H1 (cell line): ENCODE data around the gene C4orf33. TPM values are rescaled to one million over a fixed set of nuclear protein-coding genes. Genes with fewer than 3 reads are reported as not detected.

Source experiments
- CTCF ChIA-PET: fragments of 300-600 bp; sonication (Branson Sonifier 250); formaldehyde crosslinking; loops from one replicate; lab custom pipeline; 2021; ENCODE audit not compliant: partially characterized antibody; lab: Charles Lee
- POLR2A ChIA-PET: fragments of 300-600 bp; sonication (Branson Sonifier 250); formaldehyde crosslinking; loops from one replicate; lab custom pipeline; 2021; ENCODE audit warnings: inconsistent platforms; ENCODE audit not compliant: partially characterized antibody; lab: Charles Lee
- DNase-seq, 2 experiments: peaks; one replicate each; pipeline versions ENCODE4 v3.0.0 to v3.0.0-alpha.2; 2010 to 2022; ENCODE audit warnings: low spot score in 2 of 2, low read depth in 1 of 2, mixed read lengths in 1 of 2
- FAIRE-seq: peaks from 2 replicates; lab custom pipeline; 2011; peaks lifted over from hg19 to GRCh38; lab: Jason Lieb, UNC
- H2AFZ ChIP-seq: 2 replicates; pipeline ENCODE4 v1.8.1; 2012; ENCODE audit warnings: low read length, inconsistent platforms
- H2AK5ac ChIP-seq: 2 replicates; pipeline ENCODE4 v1.6.1; 2013; ENCODE audit warnings: low read depth, low read length
- H2BK120ac ChIP-seq: replicated peaks from 2 replicates; pipeline ENCODE3; 2013; ENCODE audit warnings: low read depth, low read length, inconsistent platforms
- H2BK12ac ChIP-seq: 2 replicates; pipeline ENCODE4 v1.6.1; 2013; ENCODE audit warnings: low read depth, low read length
- H2BK15ac ChIP-seq: 2 replicates; pipeline ENCODE4 v1.6.1; 2013; ENCODE audit warnings: low read length
- H2BK20ac ChIP-seq: 2 replicates; pipeline ENCODE4 v1.6.1; 2013; ENCODE audit warnings: low read length
- H2BK5ac ChIP-seq: 2 replicates; pipeline ENCODE4 v1.6.1; 2013; ENCODE audit warnings: low read depth, low read length
- H3K14ac ChIP-seq: 2 replicates; pipeline ENCODE4 v1.6.1; 2013; ENCODE audit warnings: inconsistent platforms; ENCODE audit not compliant: insufficient read length
- H3K18ac ChIP-seq: 2 replicates; pipeline ENCODE4 v1.6.1; 2013; ENCODE audit warnings: low read length; ENCODE audit errors: extremely low read depth
- H3K23ac ChIP-seq: 2 replicates; pipeline ENCODE4 v1.6.1; 2013; ENCODE audit warnings: inconsistent platforms; ENCODE audit not compliant: insufficient read length
- H3K23me2 ChIP-seq: 2 replicates; pipeline ENCODE4 v1.6.1; 2013; ENCODE audit warnings: low read depth, low read length
- H3K27ac ChIP-seq: 2 replicates; pipeline ENCODE4 v1.6.1; 2011; ENCODE audit warnings: low read depth, low read length, inconsistent platforms
- H3K27me3 ChIP-seq, 4 experiments: replicated peaks in 1 of 4; 1 replicate in 1 of 4; 2 replicates in 3 of 4; pipeline versions ENCODE4 v1.6.1 to v1.8.1; 2011 to 2013; ENCODE audit warnings: low read length in 3 of 4, mild to moderate bottlenecking in 3 of 4, inconsistent platforms in 2 of 4, mixed read lengths in 2 of 4, moderate library complexity in 1 of 4; ENCODE audit not compliant: control insufficient read depth in 3 of 4, insufficient read depth in 3 of 4; ENCODE audit errors: extremely low read depth in 1 of 4
- H3K36me3 ChIP-seq, 4 experiments: 2 replicates each; pipeline versions ENCODE4 v1.6.1 to v1.8.1; 2011 to 2013; ENCODE audit warnings: mild to moderate bottlenecking in 4 of 4, low read length in 3 of 4, moderate library complexity in 2 of 4, control low read depth in 1 of 4, inconsistent platforms in 1 of 4; ENCODE audit not compliant: insufficient read depth in 4 of 4, control insufficient read depth in 2 of 4
- H3K4ac ChIP-seq: replicated peaks from 2 replicates; pipeline ENCODE3; 2013; ENCODE audit warnings: low read length, low read depth, mixed read lengths, inconsistent platforms; ENCODE audit not compliant: insufficient read length
- H3K4me1 ChIP-seq, 4 experiments: replicated peaks in 1 of 4; 1 replicate in 1 of 4; 2 replicates in 3 of 4; pipeline versions ENCODE4 v1.6.1 to v1.8.1; 2011 to 2013; ENCODE audit warnings: low read length in 3 of 4, inconsistent platforms in 2 of 4, mixed read lengths in 1 of 4; ENCODE audit not compliant: insufficient read depth in 4 of 4, control insufficient read depth in 3 of 4
- H3K4me2 ChIP-seq, 2 experiments: 2 replicates each; pipeline versions ENCODE4 v1.6.1 to v1.8.1; 2011 to 2013; ENCODE audit warnings: low read depth in 2 of 2, low read length in 2 of 2, control low read depth in 1 of 2, inconsistent platforms in 1 of 2, mild to moderate bottlenecking in 1 of 2; ENCODE audit not compliant: insufficient read depth in 1 of 2
- H3K4me3 ChIP-seq, 4 experiments: fragments of 200-600, 300-600 bp in 1 of 4; sonication (generic), shearing (Covaris generic), sonication (Bioruptor Twin) in 1 of 4; 2 replicates each; pipeline versions ENCODE4 v1.5.1 to v1.8.1; 2011 to 2016; ENCODE audit warnings: low read length in 4 of 4, low read depth in 3 of 4, control low read depth in 2 of 4, inconsistent platforms in 2 of 4, mild to moderate bottlenecking in 2 of 4, mixed read lengths in 1 of 4, moderate library complexity in 1 of 4; ENCODE audit not compliant: insufficient read depth in 2 of 4; ENCODE audit errors: extremely low read depth in 1 of 4
- H3K56ac ChIP-seq: replicated peaks from 2 replicates; pipeline ENCODE3; 2013; ENCODE audit warnings: low read depth, mild to moderate bottlenecking, mixed read lengths, low read length, inconsistent platforms; ENCODE audit not compliant: insufficient read length
- H3K79me1 ChIP-seq: 2 replicates; pipeline ENCODE4 v1.6.1; 2013; ENCODE audit warnings: low read depth, low read length, control low read depth
- H3K79me2 ChIP-seq, 2 experiments: 2 replicates each; pipeline versions ENCODE4 v1.6.1 to v1.8.1; 2012 to 2013; ENCODE audit warnings: low read length in 2 of 2, mild to moderate bottlenecking in 2 of 2, inconsistent platforms in 1 of 2; ENCODE audit not compliant: insufficient read depth in 2 of 2, control insufficient read depth in 1 of 2
- H3K9ac ChIP-seq, 4 experiments: replicated peaks in 1 of 4; 1 replicate in 1 of 4; 2 replicates in 3 of 4; pipeline versions ENCODE4 v1.6.1 to v1.8.1; 2011 to 2013; ENCODE audit warnings: low read depth in 3 of 4, low read length in 3 of 4, control low read depth in 2 of 4, mild to moderate bottlenecking in 2 of 4, moderate library complexity in 2 of 4, inconsistent platforms in 1 of 4; ENCODE audit errors: extremely low read depth in 1 of 4
- H3K9me3 ChIP-seq, 2 experiments: 2 replicates each; pipeline versions ENCODE4 v1.6.1 to v1.8.1; 2012 to 2013; ENCODE audit warnings: mild to moderate bottlenecking in 2 of 2, moderate library complexity in 2 of 2, control low read depth in 1 of 2, inconsistent platforms in 1 of 2, low read depth in 1 of 2, low read length in 1 of 2, mixed read lengths in 1 of 2; ENCODE audit not compliant: insufficient read depth in 2 of 2
- H4K20me1 ChIP-seq, 2 experiments: replicated peaks in 1 of 2; 2 replicates each; pipeline versions ENCODE3 to v1.8.1; 2011 to 2013; ENCODE audit warnings: inconsistent platforms in 2 of 2, low read length in 2 of 2, mild to moderate bottlenecking in 1 of 2; ENCODE audit not compliant: insufficient read depth in 2 of 2, control insufficient read depth in 1 of 2
- H4K5ac ChIP-seq: 2 replicates; pipeline ENCODE4 v1.6.1; 2013; ENCODE audit warnings: low read length, low read depth, mixed read lengths, inconsistent platforms; ENCODE audit not compliant: insufficient read length
- H4K8ac ChIP-seq: 2 replicates; pipeline ENCODE4 v1.8.0; 2013; ENCODE audit warnings: mild to moderate bottlenecking, moderate library complexity, low read length, inconsistent platforms; ENCODE audit not compliant: insufficient read depth; ENCODE audit errors: extremely low read depth
- H4K91ac ChIP-seq: replicated peaks from 2 replicates; pipeline ENCODE3; 2013; ENCODE audit warnings: low read length, mixed read lengths, inconsistent platforms; ENCODE audit not compliant: insufficient read length
- BRCA1 ChIP-seq: IDR thresholded peaks from 2 replicates; pipeline ENCODE4 v1.6.1; 2012; ENCODE audit warnings: low read depth, low read length, improper control_type of control experiment
- CBX5 ChIP-seq: fragments of 300-800, 300-1000 bp; sonication (generic); IDR thresholded peaks from 2 replicates; pipeline ENCODE4 v1.7.1; 2016; ENCODE audit warnings: antibody characterized with exemption, low read length, low read depth
- CEBPB ChIP-seq: IDR thresholded peaks from 2 replicates; pipeline ENCODE4 v1.6.1; 2012; ENCODE audit warnings: low read depth, low read length
- EGR1 ChIP-seq: IDR thresholded peaks from 2 replicates; pipeline ENCODE4 v1.6.1; 2011; ENCODE audit warnings: low read depth, low read length, borderline replicate concordance
- GABPA ChIP-seq: IDR thresholded peaks from 2 replicates; pipeline ENCODE4 v1.6.1; 2011; ENCODE audit warnings: mild to moderate bottlenecking, low read length, moderate library complexity, borderline replicate concordance; ENCODE audit not compliant: insufficient read depth
- GTF2F1 ChIP-seq: IDR thresholded peaks from 2 replicates; pipeline ENCODE4 v1.6.1; 2012; ENCODE audit warnings: low read depth, low read length, improper control_type of control experiment, borderline replicate concordance
- HDAC2 ChIP-seq, 2 experiments: fragments of 300-600 bp in 1 of 2; sonication (generic) in 1 of 2; IDR thresholded peaks; 2 replicates each; pipeline ENCODE4 v1.6.1; 2011 to 2012; ENCODE audit warnings: low read depth in 2 of 2, low read length in 2 of 2, mild to moderate bottlenecking in 2 of 2, moderate library complexity in 2 of 2, borderline replicate concordance in 1 of 2, inconsistent platforms in 1 of 2
- KDM1A ChIP-seq: fragments of 200-600, 300-600 bp; sonication (generic); IDR thresholded peaks from 2 replicates; pipeline ENCODE4 v1.7.1; 2016; ENCODE audit warnings: mild to moderate bottlenecking, low read length, borderline replicate concordance
- NRF1 ChIP-seq: IDR thresholded peaks from 2 replicates; pipeline ENCODE4 v1.6.1; 2011; ENCODE audit warnings: mild to moderate bottlenecking, low read depth, low read length, improper control_type of control experiment
- RBBP5 ChIP-seq: IDR thresholded peaks from 2 replicates; pipeline ENCODE4 v1.7.1; 2012; ENCODE audit warnings: low read depth, mild to moderate bottlenecking, inconsistent platforms, low read length, moderate library complexity, borderline replicate concordance
- SP1 ChIP-seq: IDR thresholded peaks from 2 replicates; pipeline ENCODE4 v1.6.1; 2011; ENCODE audit warnings: low read depth, low read length
- TBP ChIP-seq: IDR thresholded peaks from 2 replicates; pipeline ENCODE4 v1.6.1; 2011; ENCODE audit warnings: low read depth, low read length, improper control_type of control experiment
- TCF12 ChIP-seq: IDR thresholded peaks from 2 replicates; pipeline ENCODE4 v1.6.1; 2011; ENCODE audit warnings: low read depth, mild to moderate bottlenecking, low read length
- WGBS, 2 experiments: shearing (Covaris generic) in 1 of 2; methylation state at CpG; one replicate each; pipeline versions ENCODE4 v1.1.6 to v1.1.7; 2013 to 2015; ENCODE audit warnings: low lambda C conversion rate in 2 of 2, mixed read lengths in 2 of 2, inconsistent platforms in 1 of 2, low coverage in 1 of 2, missing lambda C conversion rate in 1 of 2; ENCODE audit not compliant: insufficient replicate concordance in 2 of 2, insufficient coverage in 1 of 2, insufficient read length in 1 of 2; ENCODE audit errors: extremely low coverage in 1 of 2, missing lambda C conversion rate in 1 of 2; 5-methylcytosine and 5-hydroxymethylcytosine counted together
- polyA plus RNA-seq, 7 experiments: library from polyadenylated mRNA; depleted of rRNA in 3 of 7; stranded (reverse) in 5 of 7; unstranded in 2 of 7; fragments of >200 nt in 5 of 7; fragments of 200-250 nt in 2 of 7; gene quantifications; 1 replicate in 5 of 7; 2 replicates in 1 of 7; 4 replicates in 1 of 7; pipeline versions ENCODE4 v1.2.1 to v1.2.3, GENCODE V29; 2011 to 2013; ENCODE audit warnings: missing spikeins in 2 of 7, mixed read lengths in 2 of 7
- total RNA-seq: library from RNA; stranded (reverse); fragmentation: NEBNext Ultra II Directional; extraction: Animal tissue kit (Norgen Biotek cat#: 25700); gene quantifications from 2 replicates; pipeline ENCODE4 v1.2.1, GENCODE V29; 2021

C4orf33 gene
- total and polyA plus RNA-seq, 2 of the 8 experiments (the other 6 are each of a cell fraction or from before 2014, with no cell fraction given) = 3.4 to 6.0 TPM

DNA sequence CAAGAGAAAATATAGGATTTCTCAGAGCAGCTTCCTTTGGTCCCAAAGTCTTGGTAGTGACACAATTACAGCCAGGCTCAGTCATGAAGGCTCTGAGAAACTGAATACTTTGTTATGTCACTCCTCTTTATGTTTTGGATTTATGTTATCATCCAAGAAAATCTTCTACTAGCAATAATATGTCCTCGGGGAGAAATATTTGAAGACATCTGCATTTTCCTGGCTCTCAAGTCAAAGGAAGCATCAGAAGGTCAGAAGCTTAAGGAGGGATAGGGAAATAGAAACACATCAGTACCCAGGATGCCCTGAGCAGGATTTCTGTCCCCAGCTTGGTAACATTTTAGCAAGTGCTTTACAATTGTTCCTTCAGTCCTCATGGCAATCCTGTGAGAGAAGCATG lies 54.0 kb downstream of the C4orf33 start:
- H2BK15ac ChIP-seq = no peak overlapping the region
- H3K4me2 ChIP-seq = no peak overlapping the region
- H3K23me2 ChIP-seq = no peaks in the 10 kb centered on the region
- H3K79me1 ChIP-seq = no peaks in the 10 kb centered on the region
- H2BK20ac ChIP-seq = no peak overlapping the region
- H2BK5ac ChIP-seq = no peak overlapping the region
- H3K79me2 ChIP-seq = no peaks in the 10 kb centered on the region
- no peaks in the 10 kb centered on the region for H3K9me3 ChIP-seq
- H3K27me3 ChIP-seq = no peaks in the 10 kb centered on the region
- no peak for FAIRE-seq
- no peak overlapping the region for H3K14ac ChIP-seq
- no peak for TF ChIP-seq CEBPB
- TF ChIP-seq SP1 = no peak
- no peak for TF ChIP-seq TCF12
- TF ChIP-seq CBX5 = no peak
- no peak for TF ChIP-seq EGR1
- no peak for TF ChIP-seq RBBP5
- TF ChIP-seq HDAC2 (IDR thresholded peaks at IDR 0.05; ENCODE audit: borderline replicate concordance in 1 of 2, low read depth in 2 of 2, low read length in 2 of 2) = no peak
- TF ChIP-seq KDM1A = no peak
- no peak for TF ChIP-seq TBP
- no peak for TF ChIP-seq NRF1
- TF ChIP-seq GTF2F1 = no peak
- no peak for TF ChIP-seq BRCA1
- no peak for TF ChIP-seq GABPA
- no peak for DNase-seq
- H4K20me1 ChIP-seq = no peaks in the 10 kb centered on the region
- H3K9ac ChIP-seq = no peak overlapping the region
- no peak overlapping the region for H3K4me3 ChIP-seq
- H2AK5ac ChIP-seq = no peak overlapping the region
- no peak overlapping the region for H3K23ac ChIP-seq
- H3K4ac ChIP-seq = no peak overlapping the region
- H2AFZ ChIP-seq = no peak overlapping the region
- no peak overlapping the region for H4K5ac ChIP-seq
- no peaks in the 10 kb centered on the region for H3K4me1 ChIP-seq
- no peaks in the 10 kb centered on the region for H3K36me3 ChIP-seq
- no peak overlapping the region for H3K18ac ChIP-seq
- no peak overlapping the region for H4K8ac ChIP-seq
- ChIA-PET CTCF (interaction anchor here (3.3 kb wide), 1 partner anchor 18 kb away, joined by 13 read pairs; no protein-coding TSS in a partner anchor), POLR2A (interaction anchor here (0.7 kb wide), 1 partner anchor 571 kb away, joined by 3 read pairs; no protein-coding TSS in a partner anchor)
- WGBS, 2 experiments = 81% methylated on average over 1 of the region's 1 CpG; no CpG with 5 or more reads in 1 of the 2 experiments
- no peak overlapping the region for H2BK12ac ChIP-seq
- H3K56ac ChIP-seq = no peak overlapping the region
- H2BK120ac ChIP-seq = no peak overlapping the region
- H4K91ac ChIP-seq = no peak overlapping the region
- no peak overlapping the region for H3K27ac ChIP-seq
